HepG2 (cell line): Measurements from ENCODE around the gene URI1. TPM values are rescaled to one million over a fixed set of nuclear protein-coding genes. Genes with fewer than 3 reads are reported as not detected.

Experiments used
- AHR ChIP-seq: IDR thresholded peaks from 2 replicates; pipeline ENCODE4 v1.6.1; 2018; ENCODE audit warnings: missing genetic modification reagents, missing compliant biosample characterization
- AKAP8 ChIP-seq: sonication (generic); formaldehyde crosslinking; IDR thresholded peaks from 2 replicates; pipeline ENCODE4 v1.5.1; 2020; ENCODE audit warnings: mild to moderate bottlenecking, missing genetic modification reagents
- EHMT2 ChIP-seq: fragments of 200-600 bp; sonication (generic); IDR thresholded peaks from 2 replicates; pipeline ENCODE4 v1.7.0; 2017; ENCODE audit warnings: antibody characterized with exemption, low read depth, low read length, borderline replicate concordance
- ETS1 ChIP-seq: sonication (generic); formaldehyde crosslinking; IDR thresholded peaks from 2 replicates; pipeline ENCODE4 v1.4.0; 2020; ENCODE audit warnings: missing genetic modification reagents
- HNRNPK ChIP-seq: fragments of 200-400 bp; formaldehyde crosslinking; IDR thresholded peaks from 2 replicates; pipeline ENCODE4 v1.6.1; 2018; ENCODE audit warnings: low read length, low read depth, moderate library complexity, mild to moderate bottlenecking; ENCODE audit not compliant: poor library complexity, severe bottlenecking
- KDM2A ChIP-seq: sonication (generic); formaldehyde crosslinking; IDR thresholded peaks from 2 replicates; pipeline ENCODE4 v1.4.0; 2020; ENCODE audit warnings: low read depth, missing genetic modification reagents, borderline replicate concordance
- NCOR1 ChIP-seq: fragments of 200-600 bp; sonication (generic); IDR thresholded peaks from 2 replicates; pipeline ENCODE4 v1.7.0; 2017; ENCODE audit warnings: antibody characterized with exemption, low read length, borderline replicate concordance
- NFE2 ChIP-seq: sonication (generic); formaldehyde crosslinking; IDR thresholded peaks from 2 replicates; pipeline ENCODE4 v1.4.0; 2020; ENCODE audit warnings: missing genetic modification reagents
- NR2F1 ChIP-seq, 2 experiments: fragments of 450-650 bp in 1 of 2; formaldehyde crosslinking in 1 of 2; IDR thresholded peaks; 2 replicates each; pipeline versions ENCODE4 v1.5.0 to v1.6.1; 2016 to 2020; ENCODE audit warnings: mild to moderate bottlenecking in 1 of 2, missing compliant biosample characterization in 1 of 2, missing genetic modification reagents in 1 of 2, moderate library complexity in 1 of 2
- STAG1 ChIP-seq: sonication (generic); formaldehyde crosslinking; IDR thresholded peaks from 2 replicates; pipeline ENCODE4 v1.4.0; 2020; ENCODE audit warnings: missing genetic modification reagents
- TBX2 ChIP-seq: sonication (generic); formaldehyde crosslinking; IDR thresholded peaks from 2 replicates; pipeline ENCODE4 v1.5.0; 2020; ENCODE audit warnings: missing genetic modification reagents, mild to moderate bottlenecking, borderline replicate concordance
- ZNF124 ChIP-seq: sonication (generic); formaldehyde crosslinking; IDR thresholded peaks from 2 replicates; pipeline ENCODE4 v1.4.0; 2020; ENCODE audit warnings: missing genetic modification reagents
- ZNF770 ChIP-seq: sonication (generic); formaldehyde crosslinking; IDR thresholded peaks from 2 replicates; pipeline ENCODE4 v1.5.0; 2020; ENCODE audit warnings: mild to moderate bottlenecking, missing genetic modification reagents
- ZSCAN22 ChIP-seq: sonication (generic); formaldehyde crosslinking; IDR thresholded peaks from 2 replicates; pipeline ENCODE4 v1.4.0; 2020; ENCODE audit warnings: mild to moderate bottlenecking, missing genetic modification reagents
- polyA plus RNA-seq, 8 experiments: library from polyadenylated mRNA; depleted of rRNA in 3 of 8; stranded (reverse) in 7 of 8; unstranded in 1 of 8; fragments of >200 nt; fragmentation: Illumina TruSeq in 4 of 8; extraction: Trizol in 4 of 8; gene quantifications; 2 replicates each; pipeline versions ENCODE4 v1.2.1 to v1.2.3, GENCODE V29; 2011 to 2016; ENCODE audit warnings: low read depth in 4 of 8, missing spikeins in 1 of 8, mixed read lengths in 1 of 8; ENCODE audit not compliant: insufficient read depth in 1 of 8
- total RNA-seq, 5 experiments: library from RNA; depleted of rRNA; stranded (reverse); fragments of >200 nt; fragmentation: Illumina TruSeq; extraction: Trizol; gene quantifications; 2 replicates each; pipeline ENCODE4 v1.2.3, GENCODE V29; 2016; ENCODE audit warnings: low read depth in 1 of 5
- TF ChIP-seq, protein P1 (sequence below): sonication (generic); formaldehyde crosslinking; IDR thresholded peaks from 2 replicates; pipeline ENCODE4 v1.4.0; 2020; ENCODE audit warnings: missing genetic modification reagents, borderline replicate concordance
- TF ChIP-seq, protein P2 (sequence below): sonication (generic); formaldehyde crosslinking; IDR thresholded peaks from 2 replicates; pipeline ENCODE4 v1.4.0; 2020; ENCODE audit warnings: missing genetic modification reagents

The URI1 gene
- total and polyA plus RNA-seq, 2 of the 13 experiments (the other 11 are each of a cell fraction or from before 2014, with no cell fraction given) = 43.6 to 67.9 TPM

- TF ChIP-seq, protein P1, sequence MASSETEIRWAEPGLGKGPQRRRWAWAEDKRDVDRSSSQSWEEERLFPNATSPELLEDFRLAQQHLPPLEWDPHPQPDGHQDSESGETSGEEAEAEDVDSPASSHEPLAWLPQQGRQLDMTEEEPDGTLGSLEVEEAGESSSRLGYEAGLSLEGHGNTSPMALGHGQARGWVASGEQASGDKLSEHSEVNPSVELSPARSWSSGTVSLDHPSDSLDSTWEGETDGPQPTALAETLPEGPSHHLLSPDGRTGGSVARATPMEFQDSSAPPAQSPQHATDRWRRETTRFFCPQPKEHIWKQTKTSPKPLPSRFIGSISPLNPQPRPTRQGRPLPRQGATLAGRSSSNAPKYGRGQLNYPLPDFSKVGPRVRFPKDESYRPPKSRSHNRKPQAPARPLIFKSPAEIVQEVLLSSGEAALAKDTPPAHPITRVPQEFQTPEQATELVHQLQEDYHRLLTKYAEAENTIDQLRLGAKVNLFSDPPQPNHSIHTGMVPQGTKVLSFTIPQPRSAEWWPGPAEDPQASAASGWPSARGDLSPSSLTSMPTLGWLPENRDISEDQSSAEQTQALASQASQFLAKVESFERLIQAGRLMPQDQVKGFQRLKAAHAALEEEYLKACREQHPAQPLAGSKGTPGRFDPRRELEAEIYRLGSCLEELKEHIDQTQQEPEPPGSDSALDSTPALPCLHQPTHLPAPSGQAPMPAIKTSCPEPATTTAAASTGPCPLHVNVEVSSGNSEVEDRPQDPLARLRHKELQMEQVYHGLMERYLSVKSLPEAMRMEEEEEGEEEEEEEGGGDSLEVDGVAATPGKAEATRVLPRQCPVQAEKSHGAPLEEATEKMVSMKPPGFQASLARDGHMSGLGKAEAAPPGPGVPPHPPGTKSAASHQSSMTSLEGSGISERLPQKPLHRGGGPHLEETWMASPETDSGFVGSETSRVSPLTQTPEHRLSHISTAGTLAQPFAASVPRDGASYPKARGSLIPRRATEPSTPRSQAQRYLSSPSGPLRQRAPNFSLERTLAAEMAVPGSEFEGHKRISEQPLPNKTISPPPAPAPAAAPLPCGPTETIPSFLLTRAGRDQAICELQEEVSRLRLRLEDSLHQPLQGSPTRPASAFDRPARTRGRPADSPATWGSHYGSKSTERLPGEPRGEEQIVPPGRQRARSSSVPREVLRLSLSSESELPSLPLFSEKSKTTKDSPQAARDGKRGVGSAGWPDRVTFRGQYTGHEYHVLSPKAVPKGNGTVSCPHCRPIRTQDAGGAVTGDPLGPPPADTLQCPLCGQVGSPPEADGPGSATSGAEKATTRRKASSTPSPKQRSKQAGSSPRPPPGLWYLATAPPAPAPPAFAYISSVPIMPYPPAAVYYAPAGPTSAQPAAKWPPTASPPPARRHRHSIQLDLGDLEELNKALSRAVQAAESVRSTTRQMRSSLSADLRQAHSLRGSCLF (CRISPR knock-in tag) = no peak
- TF ChIP-seq ZNF124 (CRISPR knock-in tag) (no peak), STAG1 (CRISPR knock-in tag) (no peak), EHMT2 (no peak), NR2F1 (CRISPR knock-in tag; IDR thresholded peaks at IDR 0.05) (no peak), ZSCAN22 (no peak), AKAP8 (CRISPR knock-in tag) (0 out of 2 replicates have a peak, but pooled peaks have one; percentile 34), ETS1 (CRISPR knock-in tag) (0 out of 2 replicates have a peak, but pooled peaks have one; percentile 47), KDM2A (no peak), NFE2 (CRISPR knock-in tag) (no peak), TBX2 (CRISPR knock-in tag) (no peak), ZNF770 (CRISPR knock-in tag) (no peak; the same call in 1 of the 2 replicates), NCOR1 (no peak), HNRNPK (no peak), AHR (CRISPR knock-in tag) (no peak)
- TF ChIP-seq, protein P2, sequence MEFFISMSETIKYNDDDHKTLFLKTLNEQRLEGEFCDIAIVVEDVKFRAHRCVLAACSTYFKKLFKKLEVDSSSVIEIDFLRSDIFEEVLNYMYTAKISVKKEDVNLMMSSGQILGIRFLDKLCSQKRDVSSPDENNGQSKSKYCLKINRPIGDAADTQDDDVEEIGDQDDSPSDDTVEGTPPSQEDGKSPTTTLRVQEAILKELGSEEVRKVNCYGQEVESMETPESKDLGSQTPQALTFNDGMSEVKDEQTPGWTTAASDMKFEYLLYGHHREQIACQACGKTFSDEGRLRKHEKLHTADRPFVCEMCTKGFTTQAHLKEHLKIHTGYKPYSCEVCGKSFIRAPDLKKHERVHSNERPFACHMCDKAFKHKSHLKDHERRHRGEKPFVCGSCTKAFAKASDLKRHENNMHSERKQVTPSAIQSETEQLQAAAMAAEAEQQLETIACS (CRISPR knock-in tag) = peak; percentile 7; the same call in 1 of the 2 replicates
Measured at GRCh38 chr19:29941828-29942403, at the start of gene URI1 (continued).
